HG03139 (cell line): ENCODE data around the gene ASAP3.
"Not testable (repeated sequence)": the region's sequence is repeated elsewhere in the genome, so short reads cannot be mapped to it uniquely, and the experiment has no call there.

Experiments used
- ATAC-seq: cut with Tn5 transposase; IDR thresholded peaks from one replicate; pipeline ENCODE4 v1.9.1; 2021; ENCODE audit not compliant: unreplicated experiment

Gene ASAP3

DNA sequence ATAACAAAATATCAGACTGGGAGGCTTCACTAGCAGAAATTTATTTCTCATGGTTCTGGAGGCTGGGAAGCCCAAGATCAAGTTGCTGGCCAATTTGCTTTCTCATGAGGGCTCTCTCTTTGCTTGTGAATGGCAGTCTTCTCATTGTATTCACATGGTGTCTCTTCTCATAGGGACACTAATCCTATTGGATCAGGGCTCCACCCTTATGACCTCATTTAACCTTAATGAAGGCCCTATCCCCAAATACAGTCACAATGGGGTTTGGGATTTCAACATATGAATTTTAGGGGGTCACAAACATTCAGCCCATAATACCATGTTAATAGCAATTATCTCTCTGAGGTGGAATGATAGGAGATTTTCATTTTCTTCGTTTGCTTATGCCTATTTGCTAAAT, 84.8 kb downstream of the ASAP3 start:
- no peak for ATAC-seq

DNA sequence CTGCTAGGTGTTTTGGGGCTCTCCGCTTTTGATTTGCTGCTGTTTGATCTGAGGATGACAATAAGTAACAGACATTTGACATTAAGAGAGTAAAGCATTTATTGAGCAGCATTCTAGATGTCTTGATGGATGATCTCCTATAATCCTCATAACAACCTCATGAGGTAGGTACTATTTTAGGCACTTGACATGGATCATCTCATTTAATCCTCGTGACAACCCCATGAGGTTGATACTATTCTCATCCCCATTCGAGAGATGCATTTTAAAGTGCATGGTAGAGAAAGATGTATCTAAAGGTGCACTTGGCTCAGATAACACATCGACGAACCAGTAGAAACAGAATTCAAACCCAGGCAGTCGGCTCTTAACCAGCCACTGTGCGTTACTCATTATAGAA, 86.1 kb downstream of the ASAP3 start:
- no peak for ATAC-seq

- no peak for ATAC-seq
Measured at GRCh38 chr1:23396380-23396779, 87.6 kb downstream of the ASAP3 start.

DNA sequence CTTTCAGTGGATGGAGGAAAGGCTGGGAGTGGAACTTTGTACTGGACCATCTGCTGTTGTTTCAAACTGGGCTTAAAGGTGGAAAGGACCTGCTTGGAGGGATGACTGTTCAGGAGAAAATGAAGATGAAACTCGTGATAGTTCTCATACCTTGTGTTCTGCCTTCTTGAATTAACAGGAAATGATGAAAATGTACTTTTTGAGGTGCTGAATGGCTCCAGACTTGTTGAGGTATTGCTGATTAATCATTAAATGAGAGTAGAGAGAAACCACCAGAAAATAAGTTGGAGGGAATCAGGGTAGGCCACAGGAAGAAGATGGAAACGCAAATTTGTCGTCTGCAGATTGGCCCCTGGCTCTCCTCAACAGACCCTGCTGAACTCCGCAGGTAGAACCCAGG, 88.1 kb downstream of the ASAP3 start:
- ATAC-seq, result no peak

DNA sequence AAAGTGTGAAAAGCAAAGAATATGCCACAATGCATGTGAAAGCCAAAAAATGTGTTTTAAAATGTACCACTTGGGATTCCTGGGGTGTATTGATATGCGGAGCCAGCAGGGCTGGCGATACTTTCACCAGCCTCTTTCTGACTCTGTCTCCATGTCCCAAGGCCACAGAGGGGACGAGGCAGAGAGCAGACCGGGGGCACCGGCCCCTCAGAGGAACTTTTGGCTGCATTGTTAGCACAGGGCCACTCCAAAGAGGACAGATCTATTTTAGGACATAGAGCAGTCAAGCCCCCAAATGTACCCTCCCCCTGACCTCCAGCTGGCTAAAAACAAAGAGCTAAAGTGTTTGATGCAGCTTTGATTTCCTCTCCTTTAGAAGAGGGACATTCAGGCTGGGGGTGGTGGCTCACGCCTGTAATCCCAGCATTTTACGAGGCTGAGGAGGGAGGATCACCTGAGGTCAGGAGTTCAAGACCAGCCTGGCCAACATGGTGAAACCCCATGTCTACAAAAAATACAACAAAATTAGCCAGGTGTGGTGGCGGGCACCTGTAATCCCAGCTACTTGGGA, 88.7 kb downstream of the ASAP3 start:
- no peak for ATAC-seq

GRCh38 chr1:23394684-23395083, 89.3 kb downstream of the ASAP3 start:
- no peak for ATAC-seq

GRCh38 chr1:23394181-23394580, 89.8 kb downstream of the ASAP3 start:
- no peak for ATAC-seq

DNA sequence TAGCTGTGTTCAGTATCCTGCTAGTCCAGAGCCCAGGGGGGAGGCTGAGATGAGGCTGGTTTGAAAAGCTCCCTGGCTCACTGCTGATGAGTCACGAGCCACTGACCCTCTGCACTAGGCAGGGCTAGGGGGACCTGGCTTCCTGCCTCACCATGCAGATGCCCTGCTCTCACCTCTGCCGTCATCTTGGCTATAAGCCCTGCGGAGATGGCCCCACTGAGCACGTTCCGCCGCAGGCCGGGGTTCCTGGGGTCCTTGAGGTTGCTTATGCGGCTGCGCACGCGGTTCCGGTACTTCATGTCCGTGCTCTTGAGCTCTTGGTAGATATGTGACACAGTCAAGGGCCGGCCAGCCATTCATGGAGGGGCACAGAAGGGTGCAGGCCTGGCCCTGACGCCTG, 90.3 kb downstream of the ASAP3 start:
- no peak for ATAC-seq

DNA sequence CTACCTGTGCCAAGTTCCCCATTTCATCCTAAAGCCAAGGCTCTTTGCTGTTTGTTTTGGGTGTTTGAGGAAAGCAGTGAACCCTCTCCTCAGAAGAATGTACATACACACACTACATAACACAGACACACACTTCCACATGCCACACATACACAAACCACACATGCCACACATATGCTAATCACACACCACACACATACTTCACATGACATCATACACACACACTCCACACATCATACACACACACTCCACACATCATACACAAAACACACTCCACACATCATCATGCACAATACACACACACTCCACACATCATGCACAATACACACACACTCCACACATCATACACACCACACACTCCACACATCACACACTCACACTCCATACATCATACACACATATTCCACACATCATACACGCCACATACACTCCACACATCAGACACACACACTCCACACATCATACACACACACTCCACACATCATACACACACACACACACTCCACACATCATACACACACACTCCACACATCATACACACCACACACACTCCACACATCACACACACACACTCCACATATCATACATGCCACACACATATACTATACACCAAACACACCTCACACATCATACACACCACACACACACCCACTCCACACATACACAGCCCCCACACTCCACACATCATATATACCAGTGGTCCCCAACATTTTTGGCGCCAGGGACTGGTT, 91.7 kb downstream of the ASAP3 start:
- ATAC-seq, result no peak

GRCh38 chr1:23389837-23390321, 94.1 kb downstream of the ASAP3 start:
- no peak for ATAC-seq

GRCh38 chr1:23387494-23387893, 96.5 kb downstream of the ASAP3 start:
- ATAC-seq, result no peak

DNA sequence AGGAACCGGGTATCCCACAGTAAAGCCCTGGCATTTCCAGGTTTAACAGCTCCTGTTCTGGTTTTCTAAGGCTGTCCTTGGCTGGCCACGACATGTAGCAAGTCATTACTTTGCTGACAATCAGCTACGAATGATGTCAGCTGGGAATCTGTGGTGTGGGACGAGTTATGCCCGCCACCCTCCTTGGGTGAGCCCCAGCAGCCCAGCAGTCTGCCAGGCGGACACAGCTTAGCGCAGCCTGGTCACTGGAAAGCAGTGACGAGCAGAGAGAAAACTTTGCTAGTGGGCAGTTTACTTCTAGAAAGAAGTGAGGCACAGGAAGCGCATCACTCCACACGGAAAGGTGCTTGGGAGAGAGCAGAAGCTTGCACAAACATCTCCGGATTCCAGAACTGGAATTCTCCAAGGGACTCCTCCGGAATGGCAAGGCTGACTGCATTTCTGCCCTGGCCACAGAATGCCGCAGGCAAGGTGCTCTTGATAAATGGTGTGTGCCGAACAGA, 98.8 kb downstream of the ASAP3 start:
- no peak for ATAC-seq

DNA sequence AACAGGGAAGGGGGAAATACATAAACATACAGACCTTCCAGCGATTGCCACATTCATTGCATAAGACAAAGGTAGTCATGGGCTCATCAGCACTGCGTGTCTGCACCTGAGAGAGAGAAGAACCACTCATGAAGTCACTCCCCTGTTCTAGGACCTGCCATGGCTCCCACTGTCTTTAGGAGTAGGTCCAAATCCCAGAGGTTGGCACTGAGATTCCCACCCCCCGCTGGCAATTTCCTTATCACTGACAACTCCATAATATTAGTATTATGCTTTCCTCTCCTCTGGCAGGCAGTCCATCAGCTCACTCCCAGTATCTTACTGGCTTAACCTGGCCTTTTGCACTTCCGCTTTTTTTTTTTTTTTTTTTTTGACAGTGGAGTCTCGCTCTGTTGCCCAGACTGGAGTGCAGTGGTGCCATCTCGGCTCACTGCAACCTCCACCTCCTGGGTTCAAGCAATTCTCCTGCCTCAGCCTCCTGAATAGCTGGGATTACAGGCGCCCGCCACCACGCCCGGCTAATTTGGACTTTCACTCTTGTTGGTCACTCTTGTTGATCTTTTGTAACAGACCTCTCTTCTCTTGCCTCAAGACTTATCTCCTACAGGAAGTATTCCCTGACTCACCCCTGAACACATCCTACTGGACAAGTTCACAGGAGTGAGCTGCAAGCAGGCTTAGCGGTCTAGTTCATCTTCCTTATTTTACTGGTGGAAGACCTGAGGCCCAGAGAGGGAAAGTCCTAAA, 99.5 kb downstream of the ASAP3 start:
- no peak for ATAC-seq

DNA sequence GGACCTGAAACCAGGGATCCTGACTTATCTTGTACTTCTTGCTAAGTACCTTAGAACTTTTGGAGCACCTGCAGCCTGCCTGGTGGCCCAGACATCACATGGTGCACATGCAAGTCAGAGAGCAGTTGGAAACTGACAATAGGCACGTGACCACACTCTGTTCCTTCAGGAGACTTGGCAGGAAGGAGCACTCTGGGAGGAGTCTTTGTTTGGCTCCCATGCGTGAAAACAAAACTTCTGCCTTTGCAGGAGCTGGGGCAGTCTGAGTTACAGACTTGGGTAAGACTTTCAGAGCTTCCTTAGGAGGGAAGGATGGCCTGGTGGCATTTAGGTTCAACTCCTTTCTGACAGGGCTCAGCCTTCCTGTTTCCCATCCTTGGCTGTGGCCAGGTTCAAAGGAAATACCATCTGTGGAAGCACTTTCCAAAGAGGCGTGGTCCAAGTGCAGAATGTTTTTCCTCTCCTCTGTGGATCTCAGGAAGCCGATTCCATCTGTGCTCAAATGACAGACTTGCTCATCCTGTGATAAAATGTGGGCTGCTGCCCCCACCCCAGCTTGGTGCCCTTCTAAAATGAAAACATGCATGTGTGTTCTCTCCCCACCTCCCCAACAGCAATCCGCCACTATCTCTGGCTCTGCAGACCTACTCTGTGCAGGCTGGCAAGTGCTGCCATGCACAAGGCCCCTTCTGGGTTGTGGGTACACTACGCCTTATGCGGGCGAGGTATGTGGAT, 100.2 kb downstream of the ASAP3 start:
- no peak for ATAC-seq

- ATAC-seq, result no peak
Measured at GRCh38 chr1:23381233-23381885, 102.6 kb downstream of the ASAP3 start.

GRCh38 chr1:23380719-23381118, 103.3 kb downstream of the ASAP3 start:
- ATAC-seq, result no peak

DNA sequence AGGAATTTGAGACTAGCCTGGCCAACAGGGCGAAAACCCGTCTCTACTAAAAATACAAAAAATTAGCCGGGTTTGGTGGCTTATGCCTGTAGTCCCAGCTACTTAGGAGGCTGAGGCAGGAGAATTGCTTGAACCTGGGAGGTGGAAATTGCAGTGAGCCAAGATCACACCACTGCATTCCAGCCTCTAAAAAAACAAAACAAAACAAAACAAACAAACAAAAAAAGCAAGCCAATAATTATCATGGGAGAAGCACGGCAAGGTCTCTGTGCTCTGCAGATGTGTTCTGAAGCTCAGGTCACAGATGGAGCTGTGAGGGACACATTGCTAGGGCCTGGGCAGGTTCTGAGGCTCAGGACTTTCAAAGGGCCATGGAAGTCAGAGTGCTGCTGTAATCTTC, 103.7 kb downstream of the ASAP3 start:
- ATAC-seq, result not testable (repeated sequence)
